Mucosa of descending colon (tissue), 3 donors: Measurements from ENCODE around the gene KCNQ5. TPM values are rescaled to one million over a fixed set of nuclear protein-coding genes. Genes with fewer than 3 reads are reported as not detected.
A peak's percentile ranks its signal among the peaks of the same experiment; 100 is the strongest.

ENCODE experiments used
- ATAC-seq: fragments of 200-7000 bp; cut with Tn5 transposase; one replicate; pipeline ENCODE4 v1.9.1; 2020; ENCODE audit warnings: mild to moderate bottlenecking, moderate library complexity
- DNase-seq, 3 donors: peaks; one replicate each; pipeline ENCODE4 v3.0.0-alpha.2; 2020
- H3K36me3 ChIP-seq: fragments of 200-600 bp; one replicate; pipeline ENCODE4 v1.8.0; 2021; ENCODE audit warnings: low read depth, mild to moderate bottlenecking
- H3K4me1 ChIP-seq: fragments of 200-600 bp; one replicate; pipeline ENCODE4 v1.8.0; 2021; ENCODE audit warnings: low read depth, mild to moderate bottlenecking
- H3K4me3 ChIP-seq: fragments of 200-600 bp; one replicate; pipeline ENCODE4 v1.8.0; 2021; ENCODE audit warnings: mild to moderate bottlenecking
- H3K9me3 ChIP-seq: fragments of 200-600 bp; one replicate; pipeline ENCODE4 v1.8.0; 2021; ENCODE audit warnings: mild to moderate bottlenecking
- CTCF ChIP-seq: fragments of 200-600 bp; IDR thresholded peaks from one replicate; pipeline ENCODE4 v1.8.0; 2022; ENCODE audit warnings: antibody characterized with exemption, mild to moderate bottlenecking
- intact Hi-C, 2 donors: fragments of 100-400 bp; cut with DNase I in 1 of 2; cut with micrococcal nuclease in 1 of 2; formaldehyde crosslinking; loops; one replicate each; pipeline versions ENCODE4 v1.11.0 to v1.11.1; 2022; cut with DNase I, micrococcal nuclease
- total RNA-seq, 3 donors: library from RNA; stranded (reverse); fragmentation: NEBNext Ultra II Directional in 2 of 3; extraction: Animal tissue kit (Norgen Biotek cat#: 25700) in 2 of 3; gene quantifications; one replicate each; pipeline versions ENCODE4 v1.2.1 to v1.2.4, GENCODE V29; 2021 to 2023
- donor health status: DM: no; HTN: no; CAD: no; lungs with moderate emphysema.
- donor health status: DM: no; HTN: no; CAD: no.
- donor health status: DM: no; HTN: yes; CAD: no.

Gene KCNQ5
- total RNA-seq, 3 donors from 2014 or later = 0.14 to 2.3 (median 0.17) TPM

GRCh38 chr6:73174646-73175045 is 552.8 kb downstream of the KCNQ5 start:
- Histone ChIP-seq H3K9me3 (no peaks in the 10 kb centered on the region), H3K36me3 (no peaks in the 10 kb centered on the region), H3K4me1 (no peaks in the 10 kb centered on the region), H3K4me3 (no peak overlapping the region)
- no peak for TF ChIP-seq CTCF
- DNase-seq (no peak), ATAC-seq (no peak)
- intact Hi-C loops = no loop called here

DNA sequence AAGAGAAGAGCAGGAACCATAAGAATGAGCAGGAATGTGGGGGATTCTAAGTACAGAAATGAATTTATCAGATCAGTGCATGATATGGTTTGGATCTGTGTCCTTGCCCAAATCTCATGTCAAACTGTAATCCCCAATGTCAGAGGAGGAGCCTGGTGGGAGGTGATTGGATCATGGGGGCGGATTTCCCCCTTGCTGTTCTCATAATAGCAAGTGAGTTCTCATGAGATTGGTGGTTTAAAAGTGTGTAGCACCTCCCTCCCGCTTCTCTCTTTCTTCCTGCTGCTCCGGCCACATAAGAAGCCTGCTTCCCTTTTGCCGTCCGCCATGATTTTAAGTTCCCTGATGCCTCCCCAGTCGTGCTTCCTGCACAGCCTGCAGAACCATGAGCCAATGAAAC is 554.2 kb downstream of the KCNQ5 start:
- no peaks in the 10 kb centered on the region for H3K9me3 ChIP-seq
- DNase-seq (no peak), ATAC-seq (no peak)
- no peak overlapping the region for H3K4me3 ChIP-seq
- H3K4me1 ChIP-seq = no peaks in the 10 kb centered on the region
- no peaks in the 10 kb centered on the region for H3K36me3 ChIP-seq
- intact Hi-C loops = no loop called here
- no peak for TF ChIP-seq CTCF

- no peak for DNase-seq
- H3K4me1 ChIP-seq = no peaks in the 10 kb centered on the region
- no peak for TF ChIP-seq CTCF
Measured at GRCh38 chr6:73177221-73177944, 555.5 kb downstream of the KCNQ5 start.

DNA sequence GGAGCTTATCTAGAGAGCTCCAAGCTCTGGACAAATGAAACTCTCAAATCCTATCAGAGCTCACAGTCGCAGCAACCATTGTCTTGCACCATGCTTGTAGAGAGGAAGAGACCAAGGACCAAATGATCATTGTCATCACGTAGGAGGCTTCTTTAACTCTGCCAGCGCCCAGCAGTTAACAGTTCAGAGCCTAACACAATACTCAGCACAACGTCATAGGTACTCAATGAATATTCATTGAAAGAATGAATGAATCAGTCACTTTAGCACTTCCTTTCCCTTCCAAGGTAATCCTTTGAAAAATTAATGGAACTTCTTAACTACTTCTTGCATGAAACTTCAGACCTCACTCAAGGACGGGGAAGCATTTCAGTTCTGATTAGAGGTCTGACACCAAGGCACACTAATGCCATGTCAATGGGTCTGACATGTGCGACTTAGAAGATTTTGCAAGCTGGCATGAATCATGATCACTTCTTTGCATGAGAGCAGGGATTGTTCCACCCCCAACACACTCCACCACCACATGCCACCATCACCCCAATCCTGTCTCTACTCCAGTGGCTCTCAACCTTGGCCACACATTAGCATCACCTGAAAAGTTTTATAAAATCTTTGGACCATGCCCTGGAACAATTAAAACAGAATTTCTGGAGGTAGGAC is 558.3 kb downstream of the KCNQ5 start:
- intact Hi-C loops = no loop called here
- ATAC-seq (no peak), DNase-seq (no peak)
- no peaks in the 10 kb centered on the region for H3K4me1 ChIP-seq
- TF ChIP-seq CTCF = no peak
- H3K9me3 ChIP-seq = no peaks in the 10 kb centered on the region
- H3K4me3 ChIP-seq = no peak overlapping the region
- H3K36me3 ChIP-seq = no peaks in the 10 kb centered on the region

More at GRCh38 chr6:73177221-73177944, 555.5 kb downstream of the KCNQ5 start:
- no peaks in the 10 kb centered on the region for H3K36me3 ChIP-seq
- no peaks in the 10 kb centered on the region for H3K9me3 ChIP-seq
- intact Hi-C loops = no loop called here
- no peak for ATAC-seq
- no peak overlapping the region for H3K4me3 ChIP-seq

GRCh38 chr6:73180763-73181619 is 559.1 kb downstream of the KCNQ5 start:
- H3K4me1 ChIP-seq = no peaks in the 10 kb centered on the region
- ATAC-seq (peak; percentile 71), DNase-seq (no peak)
- peak; percentile 59 for TF ChIP-seq CTCF
- H3K4me3 ChIP-seq = no peak overlapping the region
- H3K36me3 ChIP-seq = no peaks in the 10 kb centered on the region
- H3K9me3 ChIP-seq = no peaks in the 10 kb centered on the region
- intact Hi-C loops = no loop called here
